HUES64 (cell line): ENCODE data around the gene RSPRY1. TPM values are rescaled to one million over a fixed set of nuclear protein-coding genes. Genes with fewer than 3 reads are reported as not detected.
A peak's percentile ranks its signal among the peaks of the same experiment; 100 is the strongest.

Experiments
- H3K27ac ChIP-seq: 2 replicates; pipeline ENCODE4 v1.7.0; 2013; ENCODE audit warnings: low read depth, low read length, inconsistent platforms
- H3K27me3 ChIP-seq: 2 replicates; pipeline ENCODE4 v1.6.1; 2013; ENCODE audit warnings: mild to moderate bottlenecking, low read length; ENCODE audit not compliant: insufficient read depth
- H3K36me3 ChIP-seq: 2 replicates; pipeline ENCODE4 v1.6.1; 2013; ENCODE audit warnings: mild to moderate bottlenecking, low read length; ENCODE audit not compliant: insufficient read depth
- H3K4me1 ChIP-seq: 2 replicates; pipeline ENCODE4 v1.6.1; 2013; ENCODE audit warnings: mild to moderate bottlenecking, low read length, moderate library complexity; ENCODE audit not compliant: insufficient read depth
- H3K4me3 ChIP-seq: 2 replicates; pipeline ENCODE4 v1.5.1; 2013; ENCODE audit warnings: mild to moderate bottlenecking, low read length, moderate library complexity
- H3K9ac ChIP-seq: 2 replicates; pipeline ENCODE4 v1.6.1; 2013; ENCODE audit warnings: mild to moderate bottlenecking, low read depth, low read length
- H3K9me3 ChIP-seq: 2 replicates; pipeline ENCODE4 v1.6.1; 2013; ENCODE audit warnings: low read depth, low read length; ENCODE audit not compliant: insufficient read depth
- WGBS: fragments of 150-250, 120-280 bp; methylation state at CpG from one replicate; pipeline ENCODE4 v1.1.7; 2013; ENCODE audit warnings: missing lambda C conversion rate; 5-methylcytosine and 5-hydroxymethylcytosine counted together
- polyA plus RNA-seq, 2 experiments: library from polyadenylated mRNA; stranded (reverse); fragments of 50-300 nt; gene quantifications; one replicate each; pipeline ENCODE4 v1.2.3, GENCODE V29; 2013

The RSPRY1 gene
- 23.8 TPM for polyA plus RNA-seq (2013, experiment 1 of 2)
- 22.3 TPM for polyA plus RNA-seq (2013, experiment 2 of 2)

- Histone ChIP-seq H3K4me1 (peaks cover 22% of the 10 kb centered on the region; the same call in 1 of the 2 replicates), H3K9me3 (no peaks in the 10 kb centered on the region), H3K27me3 (no peaks in the 10 kb centered on the region), H3K9ac (peak within 1 kb of the TSS; percentile 91), H3K4me3 (peak within 1 kb of the TSS; percentile 91), H3K36me3 (no peaks in the 10 kb centered on the region), H3K27ac (peak within 1 kb of the TSS; percentile 86)
- WGBS, result under 1% methylated on average over 64 of the region's 64 CpGs
Observed at GRCh38 chr16:57185945-57186871, at the start of gene RSPRY1, which contains the start of gene PSME3IP1. Gene RSPRY1 (plus strand): TSS chr16:57186329. CDS start chr16:57204659, 18,330 bp downstream. Gene PSME3IP1 (minus strand): TSS chr16:57186039. CDS start chr16:57173854, 12,185 bp downstream.

GRCh38 chr16:57137043-57137442, 49.1 kb upstream of the RSPRY1 start:
- Histone ChIP-seq H3K36me3 (no peaks in the 10 kb centered on the region), H3K9ac (no peak overlapping the region), H3K9me3 (no peaks in the 10 kb centered on the region), H3K4me3 (no peak overlapping the region), H3K27me3 (no peaks in the 10 kb centered on the region), H3K27ac (no peak overlapping the region), H3K4me1 (no peaks in the 10 kb centered on the region)
- 87% methylated on average over 14 of the region's 14 CpGs for WGBS

GRCh38 chr16:57137566-57138273, 48.4 kb upstream of the RSPRY1 start:
- H3K9ac ChIP-seq, result no peak overlapping the region
- no peaks in the 10 kb centered on the region for H3K9me3 ChIP-seq
- 92% methylated on average over 10 of the region's 10 CpGs for WGBS
- H3K27ac ChIP-seq, result no peak overlapping the region
- H3K27me3 ChIP-seq, result no peaks in the 10 kb centered on the region
- no peaks in the 10 kb centered on the region for H3K36me3 ChIP-seq
- H3K4me1 ChIP-seq, result no peaks in the 10 kb centered on the region
- H3K4me3 ChIP-seq, result no peak overlapping the region

- Histone ChIP-seq H3K4me3 (no peak overlapping the region), H3K4me1 (no peaks in the 10 kb centered on the region), H3K9me3 (no peaks in the 10 kb centered on the region), H3K9ac (no peak overlapping the region), H3K27me3 (no peaks in the 10 kb centered on the region), H3K36me3 (no peaks in the 10 kb centered on the region), H3K27ac (no peak overlapping the region)
- 83% methylated on average over 10 of the region's 10 CpGs for WGBS
Observed at GRCh38 chr16:57138281-57138935, 47.7 kb upstream of the RSPRY1 start.

GRCh38 chr16:57140931-57141668, 45.0 kb upstream of the RSPRY1 start:
- no peaks in the 10 kb centered on the region for H3K27me3 ChIP-seq
- no peak overlapping the region for H3K9ac ChIP-seq
- H3K9me3 ChIP-seq, result no peaks in the 10 kb centered on the region
- no peaks in the 10 kb centered on the region for H3K36me3 ChIP-seq
- WGBS, result 92% methylated on average over 7 of the region's 7 CpGs
- H3K27ac ChIP-seq, result no peak overlapping the region
- H3K4me3 ChIP-seq, result no peak overlapping the region
- no peaks in the 10 kb centered on the region for H3K4me1 ChIP-seq

GRCh38 chr16:57141822-57142631, 44.1 kb upstream of the RSPRY1 start:
- Histone ChIP-seq H3K36me3 (no peaks in the 10 kb centered on the region), H3K27ac (no peak overlapping the region), H3K4me3 (no peak overlapping the region), H3K4me1 (peaks cover 6% of the 10 kb centered on the region), H3K9me3 (no peaks in the 10 kb centered on the region), H3K27me3 (no peaks in the 10 kb centered on the region), H3K9ac (no peak overlapping the region)
- 91% methylated on average over 15 of the region's 16 CpGs for WGBS

GRCh38 chr16:57143149-57143921, 42.8 kb upstream of the RSPRY1 start:
- H3K9ac ChIP-seq, result no peak overlapping the region
- peaks cover 20% of the 10 kb centered on the region for H3K4me1 ChIP-seq
- H3K27ac ChIP-seq, result no peak overlapping the region
- no peaks in the 10 kb centered on the region for H3K27me3 ChIP-seq
- no peaks in the 10 kb centered on the region for H3K9me3 ChIP-seq
- WGBS, result 89% methylated on average over 14 of the region's 14 CpGs
- no peak overlapping the region for H3K4me3 ChIP-seq
- H3K36me3 ChIP-seq, result no peaks in the 10 kb centered on the region

- no peaks in the 10 kb centered on the region for H3K27me3 ChIP-seq
- H3K9me3 ChIP-seq, result no peaks in the 10 kb centered on the region
- H3K4me3 ChIP-seq, result no peak overlapping the region
- 82% methylated on average over 1 of the region's 2 CpGs for WGBS
- H3K4me1 ChIP-seq, result peaks cover 20% of the 10 kb centered on the region
- no peak overlapping the region for H3K27ac ChIP-seq
- H3K36me3 ChIP-seq, result no peaks in the 10 kb centered on the region
- no peak overlapping the region for H3K9ac ChIP-seq
Observed at GRCh38 chr16:57144027-57144426, 42.1 kb upstream of the RSPRY1 start.

- H3K9me3 ChIP-seq, result no peaks in the 10 kb centered on the region
- H3K36me3 ChIP-seq, result no peaks in the 10 kb centered on the region
- no peaks in the 10 kb centered on the region for H3K27me3 ChIP-seq
- no peak overlapping the region for H3K9ac ChIP-seq
- peaks cover 20% of the 10 kb centered on the region for H3K4me1 ChIP-seq
- no peak overlapping the region for H3K4me3 ChIP-seq
- no peak overlapping the region for H3K27ac ChIP-seq
- 81% methylated on average over 14 of the region's 14 CpGs for WGBS
Observed at GRCh38 chr16:57145046-57146021, 40.8 kb upstream of the RSPRY1 start.
